C4-2B (cell line): ENCODE data around the gene FNDC3B.

Experiments used
- H3K27ac ChIP-seq: fragments of 450-650 bp; 2 replicates; pipeline ENCODE4 v1.5.1; 2017
- CTCF ChIP-seq: fragments of 450-650 bp; conservative IDR thresholded peaks from 2 replicates; pipeline ENCODE4 v1.5.1; 2017; ENCODE audit warnings: mild to moderate bottlenecking
- ZFX ChIP-seq: fragments of 450-650 bp; IDR thresholded peaks from 2 replicates; pipeline ENCODE4 v1.6.1; 2017

The FNDC3B gene

DNA sequence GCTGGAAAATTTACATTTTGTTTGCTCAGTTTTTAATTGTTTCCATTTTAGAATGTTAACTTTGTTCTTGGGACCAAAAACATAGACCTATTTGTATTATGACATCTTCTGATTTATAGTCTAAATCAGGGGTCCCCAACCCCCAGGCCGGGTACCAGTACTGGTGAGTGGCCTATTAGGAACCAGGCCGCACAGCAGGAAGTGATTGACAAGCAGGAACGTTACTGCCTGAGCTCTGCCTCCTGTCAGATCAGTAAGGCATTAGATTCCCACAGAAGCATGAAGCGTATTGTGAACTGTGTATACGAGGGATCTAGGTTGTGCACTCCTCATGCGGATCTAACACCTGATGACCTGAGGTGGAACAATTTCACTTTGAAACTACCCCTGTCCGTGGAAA is 357.0 kb downstream of the FNDC3B start:
- no peak overlapping the region for H3K27ac ChIP-seq
- TF ChIP-seq CTCF (no peak), ZFX (no peak)

DNA sequence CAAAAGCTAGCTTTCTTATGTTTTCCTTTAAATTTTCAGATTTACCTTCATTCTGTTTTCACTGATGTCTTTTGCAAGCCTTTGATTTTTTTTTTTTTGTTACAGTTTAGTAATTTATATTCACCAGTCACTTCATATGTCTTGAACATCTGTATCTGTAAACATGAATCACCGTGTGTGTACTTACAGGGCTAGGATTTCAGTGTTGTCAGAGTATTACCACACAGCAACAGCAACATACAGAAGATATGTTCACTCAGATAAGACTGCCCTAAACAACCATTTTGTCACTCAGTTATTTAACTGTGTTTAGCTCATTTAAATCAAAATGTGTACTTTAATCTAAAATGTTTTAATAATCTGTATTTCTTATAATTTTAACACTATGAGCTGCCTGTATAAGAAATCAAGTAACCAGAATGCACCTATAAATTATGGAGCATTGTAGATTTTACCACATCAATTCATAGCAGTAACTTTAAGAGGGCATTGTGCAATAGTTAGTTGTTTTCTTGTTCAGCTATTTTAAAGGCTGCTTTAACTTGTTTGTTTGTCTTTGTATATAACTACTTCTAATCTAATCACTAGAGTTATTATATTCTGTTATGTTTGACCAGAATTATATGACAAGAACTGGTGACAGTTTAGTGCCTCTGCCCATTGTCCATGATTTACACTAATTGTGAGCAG is 358.5 kb downstream of the FNDC3B start:
- no peak overlapping the region for H3K27ac ChIP-seq
- TF ChIP-seq CTCF (no peak), ZFX (no peak)

GRCh38 chr3:172398484-172398883 is 359.1 kb downstream of the FNDC3B start:
- TF ChIP-seq CTCF (no peak), ZFX (no peak)
- H3K27ac ChIP-seq = no peak overlapping the region

DNA sequence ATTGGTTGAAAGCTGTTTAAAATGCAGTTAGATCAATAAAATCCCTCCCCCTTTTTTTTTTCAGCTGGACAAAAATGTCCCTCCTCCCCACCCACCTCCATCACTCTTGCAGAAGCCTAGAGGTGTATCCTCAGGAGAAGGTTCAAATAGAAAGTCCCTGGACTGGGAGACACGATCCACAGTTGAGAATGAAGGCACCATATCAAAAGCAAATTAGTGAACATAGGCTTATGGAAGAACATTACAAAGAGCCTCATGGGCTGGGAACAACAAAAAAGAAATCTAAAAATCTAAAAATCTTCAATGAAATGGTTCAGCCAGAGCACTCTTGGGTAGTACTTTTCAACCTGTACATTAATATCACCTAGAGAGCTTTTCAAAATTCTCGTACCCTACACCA is 362.7 kb downstream of the FNDC3B start:
- H3K27ac ChIP-seq = no peak overlapping the region
- TF ChIP-seq CTCF (no peak), ZFX (no peak)

DNA sequence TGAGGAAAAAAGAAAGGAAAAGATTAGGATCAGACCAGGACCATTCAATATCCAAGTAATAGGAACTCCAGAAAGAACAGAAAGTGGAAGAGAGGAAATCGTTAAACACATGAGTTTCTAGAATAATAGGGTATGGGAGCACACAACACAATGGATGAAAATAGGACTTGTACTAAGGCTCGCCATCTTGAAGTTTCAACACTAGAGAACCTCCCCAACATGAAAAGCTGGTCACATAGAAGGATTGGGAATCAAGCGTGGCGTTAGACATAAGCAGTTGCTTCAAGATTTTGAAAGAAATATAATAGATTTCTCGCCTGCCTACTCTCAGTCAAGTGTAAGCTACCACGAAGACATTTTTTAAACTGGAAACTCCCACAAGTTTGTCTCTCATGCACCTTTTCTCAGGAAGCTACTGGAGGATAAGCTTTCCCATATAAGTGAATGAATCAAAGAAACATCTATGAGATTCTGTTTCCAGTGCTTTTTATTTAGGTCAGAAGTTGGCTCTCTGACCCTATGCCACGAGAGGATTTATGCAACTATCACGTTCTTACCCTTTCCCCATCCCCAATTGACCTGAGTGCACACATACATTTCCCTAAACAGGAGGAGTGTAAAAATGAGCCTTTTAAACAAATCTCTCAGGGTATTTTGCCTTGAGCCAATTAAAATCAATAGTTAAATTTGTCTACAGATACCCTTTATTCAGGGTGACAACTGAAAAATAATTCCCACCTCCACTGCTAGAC is 363.7 kb downstream of the FNDC3B start:
- TF ChIP-seq CTCF (no peak), ZFX (no peak)
- no peak overlapping the region for H3K27ac ChIP-seq

- no peak overlapping the region for H3K27ac ChIP-seq
- TF ChIP-seq ZFX (no peak), CTCF (no peak)
Measured at GRCh38 chr3:172404237-172404962, 365.0 kb downstream of the FNDC3B start.

- no peak overlapping the region for H3K27ac ChIP-seq
- TF ChIP-seq CTCF (no peak), ZFX (no peak)
Measured at GRCh38 chr3:172405914-172406313, 366.5 kb downstream of the FNDC3B start.
